GM11168 (cell line): ENCODE results near the gene ZNF512B.
"Not testable (repeated sequence)": the region's sequence is repeated elsewhere in the genome, so short reads cannot be mapped to it uniquely, and the experiment has no call there.

ENCODE experiments used
- in situ Hi-C: fragments of 300-500 bp; cut with MboI; formaldehyde crosslinking; loops from one replicate; pipeline ENCODE4 v1.12.0; 2022; ENCODE audit warnings: low sequenced_read_pairs; ENCODE audit not compliant: unreplicated experiment

The ZNF512B gene

GRCh38 chr20:63939061-63939935, 30.4 kb downstream of the ZNF512B start:
- in situ Hi-C loops: no loop called here

- in situ Hi-C loops: no loop called here
Observed at GRCh38 chr20:63937596-63937995, 32.1 kb downstream of the ZNF512B start.

GRCh38 chr20:63935447-63935846, 34.3 kb downstream of the ZNF512B start:
- in situ Hi-C loops: no loop called here

- in situ Hi-C loops: no loop called here
Observed at GRCh38 chr20:63934271-63935068, 35.3 kb downstream of the ZNF512B start.

GRCh38 chr20:63933646-63934045, 36.1 kb downstream of the ZNF512B start:
- in situ Hi-C loops: no loop called here

GRCh38 chr20:63932606-63933160, 37.0 kb downstream of the ZNF512B start:
- in situ Hi-C loops: no loop called here

GRCh38 chr20:63931735-63932134, 38.0 kb downstream of the ZNF512B start:
- in situ Hi-C loops: no loop called here

- in situ Hi-C loops: no loop called here
Observed at GRCh38 chr20:63930971-63931553, 38.7 kb downstream of the ZNF512B start.

GRCh38 chr20:63929473-63929883, 40.3 kb downstream of the ZNF512B start:
- in situ Hi-C loops: not testable (repeated sequence)

- in situ Hi-C loops: no loop called here
Observed at GRCh38 chr20:63929071-63929470, 40.7 kb downstream of the ZNF512B start.

- in situ Hi-C loops: no loop called here
Observed at GRCh38 chr20:63926298-63926697, 43.4 kb downstream of the ZNF512B start.

GRCh38 chr20:63924241-63924640, 45.5 kb downstream of the ZNF512B start:
- in situ Hi-C loops: no loop called here

- in situ Hi-C loops: no loop called here
Observed at GRCh38 chr20:63923651-63924050, 46.1 kb downstream of the ZNF512B start.

- in situ Hi-C loops: no loop called here
Observed at GRCh38 chr20:63920226-63920625, 49.5 kb downstream of the ZNF512B start.

- in situ Hi-C loops: no loop called here
Observed at GRCh38 chr20:63919130-63919529, 50.6 kb downstream of the ZNF512B start.

GRCh38 chr20:63917811-63918210, 51.9 kb downstream of the ZNF512B start:
- in situ Hi-C loops: no loop called here

GRCh38 chr20:63916371-63916939, 53.3 kb downstream of the ZNF512B start:
- in situ Hi-C loops: not testable (repeated sequence)

GRCh38 chr20:63915471-63915870, 54.3 kb downstream of the ZNF512B start:
- in situ Hi-C loops: no loop called here

- in situ Hi-C loops: no loop called here
Observed at GRCh38 chr20:63913768-63914167, 56.0 kb downstream of the ZNF512B start.

- in situ Hi-C loops: no loop called here
Observed at GRCh38 chr20:63911176-63911575, 58.6 kb downstream of the ZNF512B start.
